ENCODE data around the gene COL5A1.

The COL5A1 gene

GRCh38 chr9:134791009-134791408, 149.4 kb downstream of the COL5A1 start:
- Histone ChIP-seq H3K27me3 (replicated peaks in 2 of 5; ENCODE audit: control insufficient read depth in 4 of 5, insufficient read depth in 5 of 5, low read length in 4 of 5) (no peaks in the 10 kb centered on the region), H3K36me3 (ENCODE audit: control insufficient read depth in 4 of 4, insufficient read depth in 4 of 4, low read length in 3 of 4) (peaks cover 0 to 5% (median 0%) of the 10 kb centered on the region in 4 experiments), H3K9me3 (ENCODE audit: control extremely low read depth in 1 of 5, control insufficient read depth in 4 of 5, insufficient read depth in 2 of 5, low read depth in 1 of 5, low read length in 4 of 5) (no peaks in the 10 kb centered on the region), H3K4me3 (ENCODE audit: control insufficient read depth in 1 of 7, extremely low read depth in 1 of 7, insufficient read depth in 4 of 7, low read depth in 2 of 7, low read length in 6 of 7) (no peak overlapping the region), H3K27ac (ENCODE audit: insufficient read depth in 1 of 2, low read depth in 1 of 2, low read length in 2 of 2, poor library complexity in 1 of 2, severe bottlenecking in 2 of 2) (no peak overlapping the region), H3K4me1 (ENCODE audit: control extremely low read depth in 1 of 4, control insufficient read depth in 4 of 4, insufficient read depth in 4 of 4, low read length in 3 of 4) (peaks cover 3 to 24% (median 22%) of the 10 kb centered on the region in 4 experiments)
- CTCF ChIA-PET = interaction anchor here (1.9 kb wide), 1 partner anchor 9 kb away, joined by 4 read pairs; no protein-coding TSS in a partner anchor
- 92% methylated on average over 8 of the region's 9 CpGs for WGBS (ENCODE audit: insufficient coverage)
- POLR2A ChIA-PET = no interaction called here
- no peak for DNase-seq

GRCh38 chr9:134792627-134793026, 151.0 kb downstream of the COL5A1 start:
- H3K9me3 ChIP-seq (ENCODE audit: control extremely low read depth in 1 of 5, control insufficient read depth in 4 of 5, insufficient read depth in 2 of 5, low read depth in 1 of 5, low read length in 4 of 5) = no peaks in the 10 kb centered on the region
- H3K4me3 ChIP-seq (ENCODE audit: control insufficient read depth in 1 of 7, extremely low read depth in 1 of 7, insufficient read depth in 4 of 7, low read depth in 2 of 7, low read length in 6 of 7) = no peak overlapping the region
- WGBS (ENCODE audit: insufficient coverage) = 93% methylated on average over 11 of the region's 21 CpGs
- ChIA-PET CTCF (no interaction called here), POLR2A (no interaction called here)
- H3K36me3 ChIP-seq (ENCODE audit: control insufficient read depth in 4 of 4, insufficient read depth in 4 of 4, low read length in 3 of 4) = peaks cover 0 to 4% (median 0%) of the 10 kb centered on the region in 4 experiments
- H3K27me3 ChIP-seq (replicated peaks in 2 of 5; ENCODE audit: control insufficient read depth in 4 of 5, insufficient read depth in 5 of 5, low read length in 4 of 5) = no peaks in the 10 kb centered on the region
- peaks cover 3 to 32% (median 24%) of the 10 kb centered on the region in 4 experiments for H3K4me1 ChIP-seq (ENCODE audit: control extremely low read depth in 1 of 4, control insufficient read depth in 4 of 4, insufficient read depth in 4 of 4, low read length in 3 of 4)
- no peak overlapping the region for H3K27ac ChIP-seq (ENCODE audit: insufficient read depth in 1 of 2, low read depth in 1 of 2, low read length in 2 of 2, poor library complexity in 1 of 2, severe bottlenecking in 2 of 2)
- no peak for DNase-seq

GRCh38 chr9:134793288-134794188, 151.9 kb downstream of the COL5A1 start:
- DNase-seq = no peak
- Histone ChIP-seq H3K4me1 (ENCODE audit: control extremely low read depth in 1 of 4, control insufficient read depth in 4 of 4, insufficient read depth in 4 of 4, low read length in 3 of 4) (peaks cover 3 to 32% (median 24%) of the 10 kb centered on the region in 4 experiments), H3K36me3 (ENCODE audit: control insufficient read depth in 4 of 4, insufficient read depth in 4 of 4, low read length in 3 of 4) (peaks cover 0 to 6% (median 0%) of the 10 kb centered on the region in 4 experiments), H3K9me3 (ENCODE audit: control extremely low read depth in 1 of 5, control insufficient read depth in 4 of 5, insufficient read depth in 2 of 5, low read depth in 1 of 5, low read length in 4 of 5) (no peaks in the 10 kb centered on the region), H3K27ac (ENCODE audit: insufficient read depth in 1 of 2, low read depth in 1 of 2, low read length in 2 of 2, poor library complexity in 1 of 2, severe bottlenecking in 2 of 2) (no peak overlapping the region), H3K4me3 (ENCODE audit: control insufficient read depth in 1 of 7, extremely low read depth in 1 of 7, insufficient read depth in 4 of 7, low read depth in 2 of 7, low read length in 6 of 7) (peak overlapping the region in 1 of 7 experiments; percentile 23), H3K27me3 (replicated peaks in 2 of 5; ENCODE audit: control insufficient read depth in 4 of 5, insufficient read depth in 5 of 5, low read length in 4 of 5) (no peaks in the 10 kb centered on the region)
- 94% methylated on average over 20 of the region's 23 CpGs for WGBS (ENCODE audit: insufficient coverage)
- CTCF ChIA-PET = interaction anchor here (0.8 to 1.4 kb wide), 2 partner anchors 8 to 11 kb away, joined by 3 read pairs; no protein-coding TSS in a partner anchor
- POLR2A ChIA-PET = interaction anchor here (0.7 kb wide), 1 partner anchor 11 kb away, joined by 5 read pairs; no protein-coding TSS in a partner anchor

- no peak overlapping the region for H3K27ac ChIP-seq (ENCODE audit: insufficient read depth in 1 of 2, low read depth in 1 of 2, low read length in 2 of 2, poor library complexity in 1 of 2, severe bottlenecking in 2 of 2)
- peaks cover 3 to 32% (median 24%) of the 10 kb centered on the region in 4 experiments for H3K4me1 ChIP-seq (ENCODE audit: control extremely low read depth in 1 of 4, control insufficient read depth in 4 of 4, insufficient read depth in 4 of 4, low read length in 3 of 4)
- H3K9me3 ChIP-seq (ENCODE audit: control extremely low read depth in 1 of 5, control insufficient read depth in 4 of 5, insufficient read depth in 2 of 5, low read depth in 1 of 5, low read length in 4 of 5) = no peaks in the 10 kb centered on the region
- POLR2A ChIA-PET = interaction anchor here (0.7 to 1.6 kb wide), 3 partner anchors 11 to 13 kb away, joined by 4 to 5 read pairs (median 4); no protein-coding TSS in a partner anchor
- no peaks in the 10 kb centered on the region for H3K27me3 ChIP-seq (replicated peaks in 2 of 5; ENCODE audit: control insufficient read depth in 4 of 5, insufficient read depth in 5 of 5, low read length in 4 of 5)
- peaks cover 0 to 9% (median 0%) of the 10 kb centered on the region in 4 experiments for H3K36me3 ChIP-seq (ENCODE audit: control insufficient read depth in 4 of 4, insufficient read depth in 4 of 4, low read length in 3 of 4)
- peak overlapping the region in 2 of 7 experiments; percentile 19 to 23 for H3K4me3 ChIP-seq (ENCODE audit: control insufficient read depth in 1 of 7, extremely low read depth in 1 of 7, insufficient read depth in 4 of 7, low read depth in 2 of 7, low read length in 6 of 7)
- no peak for DNase-seq
- 72% methylated on average over 15 of the region's 20 CpGs for WGBS (ENCODE audit: insufficient coverage)
- CTCF ChIA-PET = interaction anchor here (0.6 to 1.4 kb wide), 2 partner anchors 9 to 599 kb away, joined by 3 to 4 read pairs; no protein-coding TSS in a partner anchor
These were observed 153.2 kb downstream of the COL5A1 start for GRCh38 chr9:134794663-134795370.

- ChIA-PET CTCF (interaction anchor here (0.6 to 1.4 kb wide), 3 partner anchors 9 to 619 kb away, joined by 3 to 4 read pairs (median 3); no protein-coding TSS in a partner anchor), POLR2A (interaction anchor here (0.6 to 1.6 kb wide), 3 partner anchors 11 to 13 kb away, joined by 4 to 5 read pairs (median 4); no protein-coding TSS in a partner anchor)
- no peak overlapping the region for H3K4me3 ChIP-seq (ENCODE audit: control insufficient read depth in 1 of 7, extremely low read depth in 1 of 7, insufficient read depth in 4 of 7, low read depth in 2 of 7, low read length in 6 of 7)
- no peaks in the 10 kb centered on the region for H3K9me3 ChIP-seq (ENCODE audit: control extremely low read depth in 1 of 5, control insufficient read depth in 4 of 5, insufficient read depth in 2 of 5, low read depth in 1 of 5, low read length in 4 of 5)
- peak; percentile 1 to 48 (median 38) for DNase-seq
- H3K27ac ChIP-seq (ENCODE audit: insufficient read depth in 1 of 2, low read depth in 1 of 2, low read length in 2 of 2, poor library complexity in 1 of 2, severe bottlenecking in 2 of 2) = no peak overlapping the region
- H3K27me3 ChIP-seq (replicated peaks in 2 of 5; ENCODE audit: control insufficient read depth in 4 of 5, insufficient read depth in 5 of 5, low read length in 4 of 5) = no peaks in the 10 kb centered on the region
- WGBS (ENCODE audit: insufficient coverage) = 15% methylated on average over 8 of the region's 8 CpGs
- H3K4me1 ChIP-seq (ENCODE audit: control extremely low read depth in 1 of 4, control insufficient read depth in 4 of 4, insufficient read depth in 4 of 4, low read length in 3 of 4) = peaks cover 3 to 32% (median 24%) of the 10 kb centered on the region in 4 experiments
- peaks cover 0 to 9% (median 0%) of the 10 kb centered on the region in 4 experiments for H3K36me3 ChIP-seq (ENCODE audit: control insufficient read depth in 4 of 4, insufficient read depth in 4 of 4, low read length in 3 of 4)
These were observed 153.8 kb downstream of the COL5A1 start for GRCh38 chr9:134795446-134795845.

GRCh38 chr9:134796882-134797281, 155.3 kb downstream of the COL5A1 start:
- WGBS (ENCODE audit: insufficient coverage) = 97% methylated on average over 7 of the region's 10 CpGs
- H3K4me1 ChIP-seq (ENCODE audit: control extremely low read depth in 1 of 4, control insufficient read depth in 4 of 4, insufficient read depth in 4 of 4, low read length in 3 of 4) = peaks cover 3 to 32% (median 24%) of the 10 kb centered on the region in 4 experiments
- POLR2A ChIA-PET = no interaction called here
- H3K36me3 ChIP-seq (ENCODE audit: control insufficient read depth in 4 of 4, insufficient read depth in 4 of 4, low read length in 3 of 4) = peaks cover 0 to 8% (median 0%) of the 10 kb centered on the region in 4 experiments
- DNase-seq = no peak
- no peaks in the 10 kb centered on the region for H3K9me3 ChIP-seq (ENCODE audit: control extremely low read depth in 1 of 5, control insufficient read depth in 4 of 5, insufficient read depth in 2 of 5, low read depth in 1 of 5, low read length in 4 of 5)
- no peak overlapping the region for H3K27ac ChIP-seq (ENCODE audit: insufficient read depth in 1 of 2, low read depth in 1 of 2, low read length in 2 of 2, poor library complexity in 1 of 2, severe bottlenecking in 2 of 2)
- no peak overlapping the region for H3K4me3 ChIP-seq (ENCODE audit: control insufficient read depth in 1 of 7, extremely low read depth in 1 of 7, insufficient read depth in 4 of 7, low read depth in 2 of 7, low read length in 6 of 7)
- CTCF ChIA-PET = no interaction called here
- H3K27me3 ChIP-seq (replicated peaks in 2 of 5; ENCODE audit: control insufficient read depth in 4 of 5, insufficient read depth in 5 of 5, low read length in 4 of 5) = no peaks in the 10 kb centered on the region

Measured in common myeloid progenitor, CD34-positive (primary cell).